Measurements from ENCODE around the gene CHRND. TPM values are rescaled to one million over a fixed set of nuclear protein-coding genes. Genes with fewer than 3 reads are reported as not detected.

CHRND gene
- total RNA-seq, 1 experiment from 2014 or later = not detected

GRCh38 chr2:232481322-232482140, 44.4 kb upstream of the CHRND start:
- Histone ChIP-seq H3K4me2 (no peak overlapping the region), H3K4me1 (replicated peaks; ENCODE audit: insufficient read depth) (no peaks in the 10 kb centered on the region), H3K4me3 (no peak overlapping the region), H3K27ac (no peak overlapping the region), H3F3A (ENCODE audit: insufficient read depth, low read depth) (no peaks in the 10 kb centered on the region), H2AFZ (no peak overlapping the region), H3K9me2 (ENCODE audit: insufficient read depth) (no peaks in the 10 kb centered on the region), H3K9me3 (ENCODE audit: insufficient read depth, low read depth) (no peaks in the 10 kb centered on the region), H3K27me3 (ENCODE audit: insufficient read depth, low read depth) (peaks cover 44% of the 10 kb centered on the region), H3K36me3 (ENCODE audit: low read depth) (no peaks in the 10 kb centered on the region), H4K20me1 (ENCODE audit: insufficient read depth) (no peaks in the 10 kb centered on the region), H3K79me2 (ENCODE audit: low read depth) (no peaks in the 10 kb centered on the region)
- intact Hi-C loops (cut with micrococcal nuclease; ENCODE audit: unreplicated experiment) = no loop called here
- no peak for DNase-seq
- ChIA-PET POLR2A (ENCODE audit: unreplicated experiment) (no interaction called here), CTCF (no interaction called here)
- BruUV-seq (replicated peaks) = no TSS peak
- TF ChIP-seq EZH2 (IDR thresholded peaks at IDR 0.05; ENCODE audit: low read depth) (no peak), CTCF (conservative IDR thresholded peaks at IDR 0.05) (no peak)

- peaks cover 40% of the 10 kb centered on the region for H3K27me3 ChIP-seq (ENCODE audit: insufficient read depth, low read depth)
- BruUV-seq (replicated peaks) = no TSS peak
- POLR2A ChIA-PET (ENCODE audit: unreplicated experiment) = no interaction called here
Observed at GRCh38 chr2:232482301-232483238, 43.4 kb upstream of the CHRND start.

More at GRCh38 chr2:232482301-232483238, 43.4 kb upstream of the CHRND start:
- no peak for DNase-seq
- Histone ChIP-seq H2AFZ (no peak overlapping the region), H4K20me1 (ENCODE audit: insufficient read depth) (no peaks in the 10 kb centered on the region), H3K4me2 (no peak overlapping the region), H3K9me2 (ENCODE audit: insufficient read depth) (no peaks in the 10 kb centered on the region), H3K4me3 (no peak overlapping the region), H3K27ac (no peak overlapping the region), H3F3A (ENCODE audit: insufficient read depth, low read depth) (no peaks in the 10 kb centered on the region), H3K79me2 (ENCODE audit: low read depth) (no peaks in the 10 kb centered on the region), H3K36me3 (ENCODE audit: low read depth) (no peaks in the 10 kb centered on the region), H3K4me1 (replicated peaks; ENCODE audit: insufficient read depth) (no peaks in the 10 kb centered on the region), H3K9me3 (ENCODE audit: insufficient read depth, low read depth) (no peaks in the 10 kb centered on the region)
- CTCF ChIA-PET = no interaction called here
- intact Hi-C loops (cut with micrococcal nuclease; ENCODE audit: unreplicated experiment) = no loop called here
- no peak for TF ChIP-seq EZH2 (IDR thresholded peaks at IDR 0.05; ENCODE audit: low read depth)
- no peak for TF ChIP-seq CTCF (conservative IDR thresholded peaks at IDR 0.05)

Measured in PC-9 (cell line).